ENCODE data around the gene HTATSF1. TPM values are rescaled to one million over a fixed set of nuclear protein-coding genes. Genes with fewer than 3 reads are reported as not detected.

HTATSF1 gene
- polyA plus RNA-seq, 1 donor (not counting 4 experiments of a cell fraction or from before 2014, with no cell fraction given), result 3.1 TPM

DNA sequence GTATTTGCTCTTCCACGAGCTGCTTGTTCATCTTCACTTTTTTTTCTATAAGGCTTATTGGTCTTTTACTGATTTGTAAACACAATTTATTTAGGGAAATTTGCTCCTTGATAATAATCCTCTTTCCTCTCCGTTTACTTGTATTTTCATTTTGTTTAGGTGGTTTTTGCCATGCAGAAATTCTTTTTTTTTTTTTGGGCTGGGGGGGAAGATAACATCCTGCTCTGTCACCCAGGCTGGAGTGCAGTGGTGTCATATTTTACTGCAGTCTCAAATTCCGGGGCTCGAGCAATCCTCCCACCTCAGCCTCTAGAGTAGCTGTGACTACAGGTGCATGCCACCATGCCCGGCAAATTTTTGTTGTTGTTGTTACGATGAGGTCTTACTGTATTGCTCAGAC lies 41.3 kb upstream of the HTATSF1 start:
- FAIRE-seq, result no peak
- Histone ChIP-seq H3K9ac (ENCODE audit: control insufficient read depth, extremely low read depth, insufficient read depth, low read length) (no peak overlapping the region), H3K36me3 (ENCODE audit: control insufficient read depth in 2 of 2, extremely low read depth in 1 of 2, insufficient read depth in 2 of 2, low read length in 2 of 2) (no peaks in the 10 kb centered on the region), H3K4me2 (ENCODE audit: control insufficient read depth, extremely low read depth, insufficient read depth, low read depth, low read length) (no peak overlapping the region), H2AFZ (ENCODE audit: control insufficient read depth, low read length) (no peak overlapping the region), H3K4me1 (ENCODE audit: control insufficient read depth, extremely low read depth, insufficient read depth, low read length) (no peaks in the 10 kb centered on the region), H3K4me3 (ENCODE audit: control insufficient read depth in 2 of 3, extremely low read depth in 1 of 3, insufficient read depth in 2 of 3, low read depth in 1 of 3, low read length in 3 of 3) (no peak overlapping the region), H3K27me3 (ENCODE audit: control insufficient read depth, extremely low read depth, insufficient read depth, low read length) (no peaks in the 10 kb centered on the region), H3K9me1 (ENCODE audit: control insufficient read depth, extremely low read depth, insufficient read depth, low read length) (no peaks in the 10 kb centered on the region), H3K79me2 (ENCODE audit: control insufficient read depth, insufficient read depth, low read length) (no peaks in the 10 kb centered on the region), H4K20me1 (ENCODE audit: control insufficient read depth, extremely low read depth, insufficient read depth, low read length) (no peaks in the 10 kb centered on the region), H3K27ac (ENCODE audit: control insufficient read depth, insufficient read depth, low read length) (no peak overlapping the region), H3K9me3 (ENCODE audit: control insufficient read depth, low read depth, low read length) (no peaks in the 10 kb centered on the region)
- DNase-seq (ENCODE audit: low read depth, low spot score), result no peak
- TF ChIP-seq, protein P1, sequence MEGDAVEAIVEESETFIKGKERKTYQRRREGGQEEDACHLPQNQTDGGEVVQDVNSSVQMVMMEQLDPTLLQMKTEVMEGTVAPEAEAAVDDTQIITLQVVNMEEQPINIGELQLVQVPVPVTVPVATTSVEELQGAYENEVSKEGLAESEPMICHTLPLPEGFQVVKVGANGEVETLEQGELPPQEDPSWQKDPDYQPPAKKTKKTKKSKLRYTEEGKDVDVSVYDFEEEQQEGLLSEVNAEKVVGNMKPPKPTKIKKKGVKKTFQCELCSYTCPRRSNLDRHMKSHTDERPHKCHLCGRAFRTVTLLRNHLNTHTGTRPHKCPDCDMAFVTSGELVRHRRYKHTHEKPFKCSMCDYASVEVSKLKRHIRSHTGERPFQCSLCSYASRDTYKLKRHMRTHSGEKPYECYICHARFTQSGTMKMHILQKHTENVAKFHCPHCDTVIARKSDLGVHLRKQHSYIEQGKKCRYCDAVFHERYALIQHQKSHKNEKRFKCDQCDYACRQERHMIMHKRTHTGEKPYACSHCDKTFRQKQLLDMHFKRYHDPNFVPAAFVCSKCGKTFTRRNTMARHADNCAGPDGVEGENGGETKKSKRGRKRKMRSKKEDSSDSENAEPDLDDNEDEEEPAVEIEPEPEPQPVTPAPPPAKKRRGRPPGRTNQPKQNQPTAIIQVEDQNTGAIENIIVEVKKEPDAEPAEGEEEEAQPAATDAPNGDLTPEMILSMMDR (optimal IDR thresholded peaks at IDR 0.05 in 1 of 3, IDR thresholded peaks at IDR 0.05 in 1 of 3, conservative IDR thresholded peaks at IDR 0.05 in 1 of 3; ENCODE audit: extremely low read depth in 1 of 3, insufficient read depth in 2 of 3, low read length in 3 of 3), result no peak
- no peak for TF ChIP-seq EZH2 (IDR thresholded peaks at IDR 0.05; ENCODE audit: low read length)
- dilution Hi-C loops (cut with MboI; ENCODE audit: extremely low pct_ligation_motif_present, low sequenced_read_pairs), result no loop called here

DNA sequence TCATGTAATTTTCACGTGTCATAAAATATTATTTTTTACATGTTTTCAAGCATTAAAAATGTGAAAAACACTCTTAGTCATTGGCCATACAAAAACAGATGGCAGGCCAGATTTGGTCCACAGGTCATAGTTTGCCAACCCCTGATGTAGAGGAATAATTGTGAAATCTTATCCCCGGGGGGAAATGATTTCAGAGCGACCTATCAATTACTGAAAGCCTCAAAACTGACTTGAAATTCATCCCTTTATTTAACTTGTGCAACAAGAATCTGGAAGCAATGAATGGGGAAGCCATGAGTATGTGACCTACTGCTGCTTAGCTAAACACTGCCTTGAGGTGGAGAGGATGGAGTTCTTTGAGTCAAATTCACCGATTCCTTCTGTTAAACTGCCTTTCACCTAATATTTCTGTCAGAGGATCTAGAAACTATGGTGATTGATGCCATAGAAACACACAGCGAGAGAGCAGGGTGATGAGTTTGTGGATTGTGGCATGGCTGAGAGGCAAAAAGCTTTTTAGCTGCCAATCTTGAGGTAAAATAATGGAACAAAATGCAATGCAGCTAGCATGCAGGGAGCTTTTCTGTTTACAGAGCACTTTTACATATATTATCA lies 40.0 kb upstream of the HTATSF1 start:
- FAIRE-seq, result no peak
- H3K79me2 ChIP-seq (ENCODE audit: control insufficient read depth, insufficient read depth, low read length), result no peaks in the 10 kb centered on the region
- no peak overlapping the region for H3K4me3 ChIP-seq (ENCODE audit: control insufficient read depth in 2 of 3, extremely low read depth in 1 of 3, insufficient read depth in 2 of 3, low read depth in 1 of 3, low read length in 3 of 3)
- no peak overlapping the region for H2AFZ ChIP-seq (ENCODE audit: control insufficient read depth, low read length)
- no peaks in the 10 kb centered on the region for H3K27me3 ChIP-seq (ENCODE audit: control insufficient read depth, extremely low read depth, insufficient read depth, low read length)
- H3K4me2 ChIP-seq (ENCODE audit: control insufficient read depth, extremely low read depth, insufficient read depth, low read depth, low read length), result no peak overlapping the region
- no peaks in the 10 kb centered on the region for H3K36me3 ChIP-seq (ENCODE audit: control insufficient read depth in 2 of 2, extremely low read depth in 1 of 2, insufficient read depth in 2 of 2, low read length in 2 of 2)
- dilution Hi-C loops (cut with MboI; ENCODE audit: extremely low pct_ligation_motif_present, low sequenced_read_pairs), result no loop called here
- no peaks in the 10 kb centered on the region for H3K4me1 ChIP-seq (ENCODE audit: control insufficient read depth, extremely low read depth, insufficient read depth, low read length)
- H4K20me1 ChIP-seq (ENCODE audit: control insufficient read depth, extremely low read depth, insufficient read depth, low read length), result no peaks in the 10 kb centered on the region
- DNase-seq (ENCODE audit: low read depth, low spot score), result no peak
- no peaks in the 10 kb centered on the region for H3K9me1 ChIP-seq (ENCODE audit: control insufficient read depth, extremely low read depth, insufficient read depth, low read length)
- no peak overlapping the region for H3K27ac ChIP-seq (ENCODE audit: control insufficient read depth, insufficient read depth, low read length)
- no peaks in the 10 kb centered on the region for H3K9me3 ChIP-seq (ENCODE audit: control insufficient read depth, low read depth, low read length)
- TF ChIP-seq, protein P1 (optimal IDR thresholded peaks at IDR 0.05 in 1 of 3, IDR thresholded peaks at IDR 0.05 in 1 of 3, conservative IDR thresholded peaks at IDR 0.05 in 1 of 3; ENCODE audit: extremely low read depth in 1 of 3, insufficient read depth in 2 of 3, low read length in 3 of 3), result no peak
- TF ChIP-seq EZH2 (IDR thresholded peaks at IDR 0.05; ENCODE audit: low read length), result no peak
- no peak overlapping the region for H3K9ac ChIP-seq (ENCODE audit: control insufficient read depth, extremely low read depth, insufficient read depth, low read length)
